LNCaP clone FGC (cell line): ENCODE measurements around the gene TRIM45.

Experiments used
- DNase-seq: peaks from one replicate; pipeline ENCODE4 v3.0.0-alpha.2; 2011; ENCODE audit warnings: low read depth
- H3K4me3 ChIP-seq: 2 replicates; pipeline ENCODE4 v1.5.1; 2011; ENCODE audit warnings: mild to moderate bottlenecking, low read depth, low read length, control low read depth
- TF ChIP-seq, protein P1 (sequence below): IDR thresholded peaks from 2 replicates; pipeline ENCODE4 v1.5.1; 2012; ENCODE audit warnings: mild to moderate bottlenecking; ENCODE audit not compliant: control insufficient read depth, insufficient read depth; ENCODE audit errors: extremely low read depth

The TRIM45 gene

GRCh38 chr1:117121589-117122329, at the start of gene TRIM45:
TRIM45 (minus strand) TSS chr1:117121749; CDS start chr1:117121201, 548 bp downstream.
- DNase-seq: peak; percentile 90
- peak within 1 kb of the TSS; percentile 71 for H3K4me3 ChIP-seq
- TF ChIP-seq, protein P1, sequence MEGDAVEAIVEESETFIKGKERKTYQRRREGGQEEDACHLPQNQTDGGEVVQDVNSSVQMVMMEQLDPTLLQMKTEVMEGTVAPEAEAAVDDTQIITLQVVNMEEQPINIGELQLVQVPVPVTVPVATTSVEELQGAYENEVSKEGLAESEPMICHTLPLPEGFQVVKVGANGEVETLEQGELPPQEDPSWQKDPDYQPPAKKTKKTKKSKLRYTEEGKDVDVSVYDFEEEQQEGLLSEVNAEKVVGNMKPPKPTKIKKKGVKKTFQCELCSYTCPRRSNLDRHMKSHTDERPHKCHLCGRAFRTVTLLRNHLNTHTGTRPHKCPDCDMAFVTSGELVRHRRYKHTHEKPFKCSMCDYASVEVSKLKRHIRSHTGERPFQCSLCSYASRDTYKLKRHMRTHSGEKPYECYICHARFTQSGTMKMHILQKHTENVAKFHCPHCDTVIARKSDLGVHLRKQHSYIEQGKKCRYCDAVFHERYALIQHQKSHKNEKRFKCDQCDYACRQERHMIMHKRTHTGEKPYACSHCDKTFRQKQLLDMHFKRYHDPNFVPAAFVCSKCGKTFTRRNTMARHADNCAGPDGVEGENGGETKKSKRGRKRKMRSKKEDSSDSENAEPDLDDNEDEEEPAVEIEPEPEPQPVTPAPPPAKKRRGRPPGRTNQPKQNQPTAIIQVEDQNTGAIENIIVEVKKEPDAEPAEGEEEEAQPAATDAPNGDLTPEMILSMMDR: peak; percentile 70

DNA sequence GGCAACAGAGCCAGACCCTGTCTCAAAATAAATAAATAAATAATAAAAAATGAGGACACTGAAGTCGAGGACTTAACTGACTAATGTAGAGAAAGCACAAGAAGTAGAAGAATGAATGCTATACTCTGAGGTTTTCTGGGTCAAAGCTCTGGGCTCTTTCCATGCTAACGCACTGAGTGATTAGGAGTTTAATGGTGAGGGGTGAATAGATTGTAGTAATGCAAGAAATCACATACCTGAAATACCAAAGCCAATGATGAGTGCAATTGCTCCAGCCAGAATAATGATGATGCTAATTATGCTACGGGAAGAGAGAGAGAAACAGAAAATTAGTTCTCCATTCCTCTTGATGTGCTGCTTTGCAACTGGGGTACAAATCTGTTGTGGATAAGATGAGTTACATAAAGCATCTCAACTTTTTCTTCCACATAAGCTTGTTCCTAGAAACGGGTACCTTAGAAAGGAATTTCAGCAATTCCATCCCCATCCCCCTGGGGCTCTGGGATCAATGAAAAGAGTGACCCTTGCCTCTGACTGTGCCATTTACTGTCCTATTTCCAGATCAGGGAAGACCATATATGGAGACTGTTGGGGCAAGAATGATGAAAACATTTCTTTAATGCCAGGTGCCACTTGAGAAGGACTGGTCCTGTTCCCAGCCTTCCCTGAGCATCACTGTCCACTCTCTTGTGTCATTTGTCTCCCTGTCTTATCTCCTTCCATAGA, 48.5 kb upstream of the TRIM45 start:
- DNase-seq: no peak
- TF ChIP-seq, protein P1: no peak
- H3K4me3 ChIP-seq: no peak overlapping the region

- TF ChIP-seq, protein P1: no peak
- H3K4me3 ChIP-seq: no peak overlapping the region
- no peak for DNase-seq
These were observed 45.9 kb upstream of the TRIM45 start for GRCh38 chr1:117167402-117167801.

DNA sequence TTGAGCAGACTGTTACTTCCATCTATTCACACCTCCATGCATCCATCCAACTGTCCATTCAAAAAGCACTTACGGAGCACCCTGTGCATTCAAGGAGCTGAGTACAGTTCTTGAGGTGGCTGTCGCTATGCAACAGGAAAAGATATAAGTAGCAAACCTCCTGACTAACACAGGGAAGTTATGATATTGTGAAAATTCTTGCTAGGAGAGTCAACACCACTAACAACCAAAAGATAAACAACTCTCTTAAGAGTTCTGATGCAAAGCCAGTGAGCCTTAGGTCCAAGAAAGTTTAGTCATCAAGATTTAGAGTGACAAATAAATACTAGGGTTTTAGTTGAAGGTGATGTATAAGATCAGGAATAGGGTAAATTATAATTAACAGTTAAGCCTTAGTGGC, 44.5 kb upstream of the TRIM45 start:
- TF ChIP-seq, protein P1: no peak
- DNase-seq: no peak
- no peak overlapping the region for H3K4me3 ChIP-seq

DNA sequence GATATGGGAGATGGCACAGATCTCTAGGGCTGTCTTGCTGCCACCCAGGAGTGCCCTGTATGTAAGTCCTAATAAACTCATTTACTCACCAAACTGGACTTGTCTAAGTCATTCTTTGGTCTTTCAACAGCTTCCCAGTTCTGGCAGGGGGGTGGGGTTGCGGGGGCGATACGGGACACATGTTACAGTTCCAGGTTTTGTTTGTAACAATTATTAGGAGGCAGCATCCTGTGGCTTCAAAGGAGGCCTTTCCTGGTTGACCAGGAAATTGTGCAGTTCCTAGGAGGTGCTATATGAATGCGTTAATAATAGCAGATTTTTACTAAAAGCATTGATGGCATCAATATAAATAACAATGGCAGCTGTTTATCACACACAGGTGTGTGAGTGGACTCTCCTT, 42.7 kb upstream of the TRIM45 start:
- DNase-seq: no peak
- TF ChIP-seq, protein P1: no peak
- no peak overlapping the region for H3K4me3 ChIP-seq

DNA sequence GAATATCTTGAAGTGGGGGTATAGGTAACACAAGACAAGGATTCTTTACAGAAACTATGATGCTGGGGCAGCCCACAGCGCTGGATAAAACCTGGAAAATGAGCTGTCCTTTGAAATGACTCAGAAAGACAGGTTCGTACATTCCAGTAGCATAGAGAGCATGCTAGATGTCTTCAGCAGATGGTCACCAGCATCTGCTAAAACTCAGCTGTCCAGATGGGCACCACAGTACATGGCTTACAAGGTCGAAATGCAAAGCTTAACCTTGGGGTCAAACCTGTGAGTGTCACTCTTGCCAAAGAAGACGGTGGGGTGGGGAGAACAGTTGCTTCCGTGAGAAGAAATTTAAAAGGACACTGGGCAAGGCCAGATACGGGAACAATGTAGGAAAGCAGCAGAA, 41.3 kb upstream of the TRIM45 start:
- TF ChIP-seq, protein P1: no peak
- DNase-seq: no peak
- no peak overlapping the region for H3K4me3 ChIP-seq
